ENCODE measurements around the gene ZFC3H1. TPM values are rescaled to one million over a fixed set of nuclear protein-coding genes. Genes with fewer than 3 reads are reported as not detected.
A peak's percentile ranks its signal among the peaks of the same experiment; 100 is the strongest.

ZFC3H1 gene
- total and polyA plus RNA-seq, 2 of the 4 experiments (the other 2 are of a cell fraction) = 16.8 to 23.3 TPM

- no peaks in the 10 kb centered on the region for H3K9me1 ChIP-seq (ENCODE audit: insufficient read depth, low read length)
- H4K20me1 ChIP-seq (ENCODE audit: insufficient read depth, low read length) = no peaks in the 10 kb centered on the region
- no peak overlapping the region for H2BK15ac ChIP-seq (ENCODE audit: low read depth, low read length)
- no peak overlapping the region for H3K4me2 ChIP-seq (ENCODE audit: low read depth, low read length)
- H3K18ac ChIP-seq (ENCODE audit: low read depth, low read length) = no peak overlapping the region
- H4K8ac ChIP-seq (ENCODE audit: low read depth in 2 of 2, low read length in 2 of 2) = no peak overlapping the region
- no peak overlapping the region for H2BK120ac ChIP-seq (ENCODE audit: low read depth, low read length)
- ATAC-seq (ENCODE audit: low read depth) = no peak
- H3K27ac ChIP-seq (ENCODE audit: insufficient read depth, low read length) = no peak overlapping the region
- H2BK20ac ChIP-seq (ENCODE audit: low read depth, low read length) = no peak overlapping the region
- no peaks in the 10 kb centered on the region for H3K27me3 ChIP-seq (ENCODE audit: control insufficient read depth, insufficient read depth, low read length)
- TF ChIP-seq CEBPB (IDR thresholded peaks at IDR 0.05; ENCODE audit: low read depth, low read length) (no peak), MXI1 (IDR thresholded peaks at IDR 0.05; ENCODE audit: borderline replicate concordance, low read depth, low read length) (no peak), BHLHE40 (IDR thresholded peaks at IDR 0.05; ENCODE audit: low read depth, low read length) (no peak), RAD21 (IDR thresholded peaks at IDR 0.05; ENCODE audit: low read length) (no peak), CHD1 (IDR thresholded peaks at IDR 0.05; ENCODE audit: low read depth, low read length) (no peak), RFX5 (IDR thresholded peaks at IDR 0.05; ENCODE audit: low read depth, low read length) (no peak), POLR2A (IDR thresholded peaks at IDR 0.05; ENCODE audit: low read depth, low read length) (no peak), RCOR1 (IDR thresholded peaks at IDR 0.05; ENCODE audit: insufficient replicate concordance, low read length) (no peak), FOS (IDR thresholded peaks at IDR 0.05; ENCODE audit: low read depth, low read length) (no peak), MAZ (IDR thresholded peaks at IDR 0.05; ENCODE audit: borderline replicate concordance, low read depth, low read length) (no peak)
- TF ChIP-seq, protein P1, sequence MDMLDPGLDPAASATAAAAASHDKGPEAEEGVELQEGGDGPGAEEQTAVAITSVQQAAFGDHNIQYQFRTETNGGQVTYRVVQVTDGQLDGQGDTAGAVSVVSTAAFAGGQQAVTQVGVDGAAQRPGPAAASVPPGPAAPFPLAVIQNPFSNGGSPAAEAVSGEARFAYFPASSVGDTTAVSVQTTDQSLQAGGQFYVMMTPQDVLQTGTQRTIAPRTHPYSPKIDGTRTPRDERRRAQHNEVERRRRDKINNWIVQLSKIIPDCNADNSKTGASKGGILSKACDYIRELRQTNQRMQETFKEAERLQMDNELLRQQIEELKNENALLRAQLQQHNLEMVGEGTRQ (IDR thresholded peaks at IDR 0.05; ENCODE audit: low read depth, low read length) = no peak
- TF ChIP-seq, protein P2, sequence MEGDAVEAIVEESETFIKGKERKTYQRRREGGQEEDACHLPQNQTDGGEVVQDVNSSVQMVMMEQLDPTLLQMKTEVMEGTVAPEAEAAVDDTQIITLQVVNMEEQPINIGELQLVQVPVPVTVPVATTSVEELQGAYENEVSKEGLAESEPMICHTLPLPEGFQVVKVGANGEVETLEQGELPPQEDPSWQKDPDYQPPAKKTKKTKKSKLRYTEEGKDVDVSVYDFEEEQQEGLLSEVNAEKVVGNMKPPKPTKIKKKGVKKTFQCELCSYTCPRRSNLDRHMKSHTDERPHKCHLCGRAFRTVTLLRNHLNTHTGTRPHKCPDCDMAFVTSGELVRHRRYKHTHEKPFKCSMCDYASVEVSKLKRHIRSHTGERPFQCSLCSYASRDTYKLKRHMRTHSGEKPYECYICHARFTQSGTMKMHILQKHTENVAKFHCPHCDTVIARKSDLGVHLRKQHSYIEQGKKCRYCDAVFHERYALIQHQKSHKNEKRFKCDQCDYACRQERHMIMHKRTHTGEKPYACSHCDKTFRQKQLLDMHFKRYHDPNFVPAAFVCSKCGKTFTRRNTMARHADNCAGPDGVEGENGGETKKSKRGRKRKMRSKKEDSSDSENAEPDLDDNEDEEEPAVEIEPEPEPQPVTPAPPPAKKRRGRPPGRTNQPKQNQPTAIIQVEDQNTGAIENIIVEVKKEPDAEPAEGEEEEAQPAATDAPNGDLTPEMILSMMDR (conservative IDR thresholded peaks at IDR 0.05; ENCODE audit: low read depth, low read length) = no peak
- no peak overlapping the region for H4K91ac ChIP-seq (ENCODE audit: insufficient read depth, low read depth, low read length)
- no peak overlapping the region for H3K23ac ChIP-seq (ENCODE audit: low read depth, low read length)
- no peak overlapping the region for H2AK5ac ChIP-seq (ENCODE audit: low read depth, low read length)
- POLR2A ChIA-PET (ENCODE audit: unreplicated experiment) = interaction anchor here (1.4 kb wide), 1 partner anchor 16 kb away, joined by 3 read pairs; the partner anchor contains the start of gene TMEM19
- no TSS peak for BruUV-seq (replicated peaks)
- H3K36me3 ChIP-seq (ENCODE audit: control insufficient read depth, insufficient read depth, low read length) = peaks cover 4% of the 10 kb centered on the region
- no peaks in the 10 kb centered on the region for H3K79me1 ChIP-seq (ENCODE audit: low read depth in 1 of 2, low read length in 2 of 2)
- no peak overlapping the region for H3K9ac ChIP-seq (ENCODE audit: low read depth, low read length)
- H3K56ac ChIP-seq (ENCODE audit: extremely low read depth, insufficient read depth, low read length) = no peak overlapping the region
- in situ Hi-C loops (cut with MboI; ENCODE audit: low sequenced_read_pairs) = no loop called here
- H2AFZ ChIP-seq (replicated peaks; ENCODE audit: low read length, poor library complexity) = no peak overlapping the region
- CTCF ChIA-PET = no interaction called here
- WGBS, 2 experiments (ENCODE audit: extremely low coverage in 2 of 2, insufficient read length in 1 of 2) = 90% methylated on average over 2 of the region's 5 CpGs; no CpG with 5 or more reads in 1 of the 2 experiments
- no peaks in the 10 kb centered on the region for H3K4me1 ChIP-seq (ENCODE audit: control insufficient read depth, insufficient read depth, low read length)
- H3K4me3 ChIP-seq (ENCODE audit: insufficient read depth, low read depth, low read length) = no peak overlapping the region
- intact Hi-C loops (cut with micrococcal nuclease) = no loop called here
- H2BK5ac ChIP-seq (ENCODE audit: low read depth, low read length, poor library complexity, severe bottlenecking) = no peak overlapping the region
- DNase-seq = peak; percentile 41
- H3K4ac ChIP-seq (ENCODE audit: low read depth, low read length) = no peak overlapping the region
- H3K14ac ChIP-seq (replicated peaks; ENCODE audit: low read depth, low read length) = no peak overlapping the region
- no peak overlapping the region for H4K5ac ChIP-seq (ENCODE audit: low read depth, low read length)
- dilution Hi-C loops (cut with HindIII; ENCODE audit: low sequenced_read_pairs, unreplicated experiment) = loop anchor here (25.0 kb wide), 1 partner anchor 290 kb away; no protein-coding TSS in a partner anchor
- H2AK9ac ChIP-seq (replicated peaks; ENCODE audit: low read depth, low read length, poor library complexity) = no peak overlapping the region
- H3K9me3 ChIP-seq (ENCODE audit: control insufficient read depth, insufficient read depth, low read length) = no peaks in the 10 kb centered on the region
These were observed 38.9 kb upstream of the ZFC3H1 start for GRCh38 chr12:71702590-71702989.

Measured in IMR-90 (cell line).